ENCODE measurements around the gene RAB40AL. TPM values are rescaled to one million over a fixed set of nuclear protein-coding genes. Genes with fewer than 3 reads are reported as not detected.

RAB40AL gene
- total and polyA plus RNA-seq, 2 experiments from 2014 or later = 0.34 to 0.83 TPM

DNA sequence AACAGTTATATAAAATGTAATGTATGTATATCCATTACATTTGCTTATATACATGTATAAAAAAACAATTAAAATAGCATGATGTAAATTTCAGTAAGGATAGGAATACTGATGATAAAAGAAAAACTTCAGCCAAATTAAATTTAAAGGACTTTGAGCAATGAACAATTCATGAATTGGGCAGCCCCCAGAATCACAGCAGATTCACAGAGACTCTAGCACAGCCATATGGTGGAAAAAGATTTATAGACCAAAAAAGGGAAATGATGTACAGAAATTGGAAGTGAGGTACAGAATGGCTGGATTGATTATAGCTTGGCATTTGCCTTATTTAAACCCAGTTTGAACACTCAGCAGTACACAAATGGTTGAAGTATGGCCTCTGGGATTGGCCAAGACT lies 34.7 kb upstream of the RAB40AL start (continued):
- TF ChIP-seq, protein P1, sequence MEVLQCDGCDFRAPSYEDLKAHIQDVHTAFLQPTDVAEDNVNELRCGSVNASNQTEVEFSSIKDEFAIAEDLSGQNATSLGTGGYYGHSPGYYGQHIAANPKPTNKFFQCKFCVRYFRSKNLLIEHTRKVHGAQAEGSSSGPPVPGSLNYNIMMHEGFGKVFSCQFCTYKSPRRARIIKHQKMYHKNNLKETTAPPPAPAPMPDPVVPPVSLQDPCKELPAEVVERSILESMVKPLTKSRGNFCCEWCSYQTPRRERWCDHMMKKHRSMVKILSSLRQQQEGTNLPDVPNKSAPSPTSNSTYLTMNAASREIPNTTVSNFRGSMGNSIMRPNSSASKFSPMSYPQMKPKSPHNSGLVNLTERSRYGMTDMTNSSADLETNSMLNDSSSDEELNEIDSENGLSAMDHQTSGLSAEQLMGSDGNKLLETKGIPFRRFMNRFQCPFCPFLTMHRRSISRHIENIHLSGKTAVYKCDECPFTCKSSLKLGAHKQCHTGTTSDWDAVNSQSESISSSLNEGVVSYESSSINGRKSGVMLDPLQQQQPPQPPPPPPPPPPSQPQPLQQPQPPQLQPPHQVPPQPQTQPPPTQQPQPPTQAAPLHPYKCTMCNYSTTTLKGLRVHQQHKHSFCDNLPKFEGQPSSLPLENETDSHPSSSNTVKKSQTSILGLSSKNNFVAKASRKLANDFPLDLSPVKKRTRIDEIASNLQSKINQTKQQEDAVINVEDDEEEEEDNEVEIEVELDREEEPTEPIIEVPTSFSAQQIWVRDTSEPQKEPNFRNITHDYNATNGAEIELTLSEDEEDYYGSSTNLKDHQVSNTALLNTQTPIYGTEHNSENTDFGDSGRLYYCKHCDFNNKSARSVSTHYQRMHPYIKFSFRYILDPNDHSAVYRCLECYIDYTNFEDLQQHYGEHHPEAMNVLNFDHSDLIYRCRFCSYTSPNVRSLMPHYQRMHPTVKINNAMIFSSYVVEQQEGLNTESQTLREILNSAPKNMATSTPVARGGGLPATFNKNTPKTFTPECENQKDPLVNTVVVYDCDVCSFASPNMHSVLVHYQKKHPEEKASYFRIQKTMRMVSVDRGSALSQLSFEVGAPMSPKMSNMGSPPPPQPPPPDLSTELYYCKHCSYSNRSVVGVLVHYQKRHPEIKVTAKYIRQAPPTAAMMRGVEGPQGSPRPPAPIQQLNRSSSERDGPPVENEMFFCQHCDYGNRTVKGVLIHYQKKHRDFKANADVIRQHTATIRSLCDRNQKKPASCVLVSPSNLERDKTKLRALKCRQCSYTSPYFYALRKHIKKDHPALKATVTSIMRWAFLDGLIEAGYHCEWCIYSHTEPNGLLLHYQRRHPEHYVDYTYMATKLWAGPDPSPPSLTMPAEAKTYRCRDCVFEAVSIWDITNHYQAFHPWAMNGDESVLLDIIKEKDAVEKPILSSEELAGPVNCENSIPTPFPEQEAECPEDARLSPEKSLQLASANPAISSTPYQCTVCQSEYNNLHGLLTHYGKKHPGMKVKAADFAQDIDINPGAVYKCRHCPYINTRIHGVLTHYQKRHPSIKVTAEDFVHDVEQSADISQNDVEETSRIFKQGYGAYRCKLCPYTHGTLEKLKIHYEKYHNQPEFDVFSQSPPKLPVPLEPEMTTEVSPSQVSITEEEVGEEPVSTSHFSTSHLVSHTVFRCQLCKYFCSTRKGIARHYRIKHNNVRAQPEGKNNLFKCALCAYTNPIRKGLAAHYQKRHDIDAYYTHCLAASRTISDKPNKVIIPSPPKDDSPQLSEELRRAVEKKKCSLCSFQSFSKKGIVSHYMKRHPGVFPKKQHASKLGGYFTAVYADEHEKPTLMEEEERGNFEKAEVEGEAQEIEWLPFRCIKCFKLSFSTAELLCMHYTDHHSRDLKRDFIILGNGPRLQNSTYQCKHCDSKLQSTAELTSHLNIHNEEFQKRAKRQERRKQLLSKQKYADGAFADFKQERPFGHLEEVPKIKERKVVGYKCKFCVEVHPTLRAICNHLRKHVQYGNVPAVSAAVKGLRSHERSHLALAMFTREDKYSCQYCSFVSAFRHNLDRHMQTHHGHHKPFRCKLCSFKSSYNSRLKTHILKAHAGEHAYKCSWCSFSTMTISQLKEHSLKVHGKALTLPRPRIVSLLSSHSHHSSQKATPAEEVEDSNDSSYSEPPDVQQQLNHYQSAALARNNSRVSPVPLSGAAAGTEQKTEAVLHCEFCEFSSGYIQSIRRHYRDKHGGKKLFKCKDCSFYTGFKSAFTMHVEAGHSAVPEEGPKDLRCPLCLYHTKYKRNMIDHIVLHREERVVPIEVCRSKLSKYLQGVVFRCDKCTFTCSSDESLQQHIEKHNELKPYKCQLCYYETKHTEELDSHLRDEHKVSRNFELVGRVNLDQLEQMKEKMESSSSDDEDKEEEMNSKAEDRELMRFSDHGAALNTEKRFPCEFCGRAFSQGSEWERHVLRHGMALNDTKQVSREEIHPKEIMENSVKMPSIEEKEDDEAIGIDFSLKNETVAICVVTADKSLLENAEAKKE (CRISPR knock-in tag; IDR thresholded peaks at IDR 0.05) = no peak
- no peak for TF ChIP-seq ZNF331 (CRISPR knock-in tag; IDR thresholded peaks at IDR 0.05; ENCODE audit: low read depth)
- no peak for TF ChIP-seq JUNB (IDR thresholded peaks at IDR 0.05; ENCODE audit: unreplicated experiment)

- H3K36me3 ChIP-seq (ENCODE audit: insufficient read depth) = no peaks in the 10 kb centered on the region
- Mint-ChIP-seq H3K4me1 (peaks cover 3% of the 10 kb centered on the region; the same call in 1 of the 3 replicates), H3K36me3 (ENCODE audit: low read depth) (no peaks in the 10 kb centered on the region), H3K27ac (no peak overlapping the region), H3K9me3 (peaks cover 2% of the 10 kb centered on the region; the same call in 1 of the 3 replicates), H3K27me3 (ENCODE audit: insufficient read depth, low read depth, poor library complexity) (no peaks in the 10 kb centered on the region), H3K4me3 (no peak overlapping the region)
- H3K27ac ChIP-seq (ENCODE audit: low read depth) = no peak overlapping the region
- no peak for ATAC-seq
- H3K4me2 ChIP-seq = no peak overlapping the region
- no peaks in the 10 kb centered on the region for H3F3A ChIP-seq (replicated peaks; ENCODE audit: low read depth)
- no peaks in the 10 kb centered on the region for H4K20me1 ChIP-seq (replicated peaks; ENCODE audit: insufficient read depth)
- no peaks in the 10 kb centered on the region for H3K4me1 ChIP-seq (ENCODE audit: insufficient read depth)
- H3K4me3 ChIP-seq = no peak overlapping the region
- H3K79me2 ChIP-seq (replicated peaks; ENCODE audit: insufficient read depth) = no peaks in the 10 kb centered on the region
- H3K9me2 ChIP-seq (ENCODE audit: insufficient read depth) = no peaks in the 10 kb centered on the region
- DNase-seq (ENCODE audit: low spot score) = no peak
- no peaks in the 10 kb centered on the region for H3K27me3 ChIP-seq (ENCODE audit: insufficient read depth)
- no peak overlapping the region for H2AFZ ChIP-seq
- TF ChIP-seq EZH2phosphoT487 (IDR thresholded peaks at IDR 0.05; ENCODE audit: unreplicated experiment) (no peak), ZNF331 (CRISPR knock-in tag; IDR thresholded peaks at IDR 0.05; ENCODE audit: low read depth) (no peak)
- TF ChIP-seq, protein P1 (CRISPR knock-in tag; IDR thresholded peaks at IDR 0.05) = no peak
- TF ChIP-seq, protein P2, sequence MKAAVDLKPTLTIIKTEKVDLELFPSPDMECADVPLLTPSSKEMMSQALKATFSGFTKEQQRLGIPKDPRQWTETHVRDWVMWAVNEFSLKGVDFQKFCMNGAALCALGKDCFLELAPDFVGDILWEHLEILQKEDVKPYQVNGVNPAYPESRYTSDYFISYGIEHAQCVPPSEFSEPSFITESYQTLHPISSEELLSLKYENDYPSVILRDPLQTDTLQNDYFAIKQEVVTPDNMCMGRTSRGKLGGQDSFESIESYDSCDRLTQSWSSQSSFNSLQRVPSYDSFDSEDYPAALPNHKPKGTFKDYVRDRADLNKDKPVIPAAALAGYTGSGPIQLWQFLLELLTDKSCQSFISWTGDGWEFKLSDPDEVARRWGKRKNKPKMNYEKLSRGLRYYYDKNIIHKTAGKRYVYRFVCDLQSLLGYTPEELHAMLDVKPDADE (IDR thresholded peaks at IDR 0.05) = no peak
Observed at GRCh38 chrX:102930990-102931756, 5.9 kb upstream of the RAB40AL start.

All from GM23338 (cell line).